GM23248 (cell line): Measurements from ENCODE around the gene MRPL45.
"Not testable (repeated sequence)": the region's sequence is repeated elsewhere in the genome, so short reads cannot be mapped to it uniquely, and the experiment has no call there.

Source experiments
- EZH2 ChIP-seq: fragments of 200-600 bp; sonication (generic); IDR thresholded peaks from 2 replicates; pipeline ENCODE4 v1.6.1; 2018; ENCODE audit warnings: antibody characterized with exemption, mild to moderate bottlenecking; ENCODE audit not compliant: insufficient read depth, poor library complexity, severe bottlenecking
- EZH2phosphoT487 ChIP-seq: fragments of 200-600 bp; sonication (generic); IDR thresholded peaks from 2 replicates; pipeline ENCODE4 v1.6.1; 2018; ENCODE audit warnings: antibody characterized with exemption, moderate library complexity, mild to moderate bottlenecking, low read depth; ENCODE audit not compliant: insufficient read depth

DNA sequence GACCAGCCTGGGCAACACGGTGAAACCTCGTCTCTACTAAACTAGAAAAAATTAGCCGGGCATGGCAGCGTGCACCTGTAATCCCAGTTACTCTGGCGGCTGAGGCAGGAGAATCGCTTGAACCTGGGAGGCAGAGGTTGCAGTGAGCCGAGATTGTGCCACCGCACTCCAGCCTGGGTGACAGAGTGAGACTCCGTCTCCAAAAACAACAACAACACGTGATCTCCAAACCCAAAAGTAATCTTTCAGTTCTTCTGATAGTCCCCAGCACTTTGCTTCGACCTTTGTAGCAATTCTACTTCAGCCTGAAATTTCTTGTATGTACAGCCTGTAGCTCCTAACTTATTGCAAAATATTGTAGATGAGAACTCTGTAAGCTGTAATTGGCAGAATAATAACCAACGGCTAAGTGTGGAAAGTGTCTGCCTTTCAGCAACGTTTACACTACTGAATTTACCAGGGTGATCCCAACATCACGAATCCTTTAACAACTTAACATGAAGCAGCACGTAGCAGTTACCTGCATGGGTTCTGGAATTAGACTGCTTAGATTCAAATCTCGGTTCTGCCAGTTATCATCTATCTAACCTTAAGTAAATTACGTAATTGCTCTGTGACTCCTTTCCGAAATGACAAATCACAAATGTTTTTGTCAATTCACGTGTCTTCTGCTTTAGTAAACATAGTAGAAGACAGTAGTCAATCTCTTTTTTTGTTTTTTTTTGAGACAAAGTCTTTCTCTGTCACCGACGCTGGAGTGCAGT, 1.2 kb upstream of the MRPL45 start:
- TF ChIP-seq EZH2phosphoT487, EZH2: not testable (repeated sequence)
